ENCODE measurements around the gene KRTAP5-7. TPM values are rescaled to one million over a fixed set of nuclear protein-coding genes. Genes with fewer than 3 reads are reported as not detected.

Gene KRTAP5-7
- total RNA-seq, 1 experiment from 2014 or later, result not detected

DNA sequence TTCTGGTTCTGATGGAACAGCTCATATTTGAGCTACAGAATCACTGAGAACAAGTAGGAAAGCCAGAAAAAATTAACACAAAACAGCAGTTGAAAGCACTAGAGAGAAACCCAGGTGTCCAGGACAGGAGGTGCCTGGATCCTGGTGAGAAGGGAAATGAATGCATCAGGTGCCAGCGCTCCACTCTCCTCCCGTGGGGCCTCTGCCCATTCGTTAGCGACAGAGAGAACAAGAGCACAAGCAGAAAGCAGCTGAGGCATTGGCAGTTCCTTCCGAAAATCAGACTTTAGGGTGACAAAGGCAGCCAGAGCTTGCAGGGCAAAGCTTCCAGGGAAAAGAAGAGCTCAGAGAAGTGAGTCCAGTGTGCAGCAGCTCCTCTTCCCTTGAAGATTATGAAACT lies 20.0 kb upstream of the KRTAP5-7 start:
- H3K9ac ChIP-seq (ENCODE audit: low read length), result no peak overlapping the region
- H3K27ac ChIP-seq (ENCODE audit: low read depth, low read length), result no peak overlapping the region
- RAD21 ChIA-PET (ENCODE audit: low non-redundant PET in 1 of 2, low total read pairs in 2 of 2, uncharacterized antibody in 2 of 2, unreplicated experiment in 2 of 2), result no interaction called here
- H3K9me3 ChIP-seq (ENCODE audit: control insufficient read depth in 1 of 2, insufficient read depth in 1 of 2, low read depth in 1 of 2, low read length in 2 of 2), result no peaks in the 10 kb centered on the region
- H3K4me3 ChIP-seq (replicated peaks in 1 of 2; ENCODE audit: low read depth in 1 of 2, low read length in 2 of 2), result no peak overlapping the region
- peaks cover 0 to 2% of the 10 kb centered on the region in 2 experiments; a peak in 1 of 4 replicates for H3K4me1 ChIP-seq (ENCODE audit: control insufficient read depth in 1 of 2, insufficient read depth in 2 of 2, low read length in 2 of 2)
- H3K9me2 ChIP-seq (ENCODE audit: insufficient read depth), result no peaks in the 10 kb centered on the region
- ATAC-seq, result no peak
- no peak overlapping the region for H3K4me2 ChIP-seq (ENCODE audit: low read length)
- CTCF ChIA-PET, result interaction anchor here (1.3 kb wide), 1 partner anchor 73 kb away, joined by 3 read pairs; no protein-coding TSS in a partner anchor
- POLR2A ChIA-PET, result no interaction called here
- H3K27me3 ChIP-seq (ENCODE audit: insufficient read depth, low read length), result no peaks in the 10 kb centered on the region
- no peaks in the 10 kb centered on the region for H3K79me2 ChIP-seq (ENCODE audit: insufficient read depth, low read length)
- DNase-seq (ENCODE audit: low read depth, low spot score), result no peak
- H3K36me3 ChIP-seq (ENCODE audit: control insufficient read depth in 1 of 2, insufficient read depth in 2 of 2, low read length in 2 of 2), result no peaks in the 10 kb centered on the region
- no peaks in the 10 kb centered on the region for H4K20me1 ChIP-seq (ENCODE audit: insufficient read depth)
- BruUV-seq (replicated peaks), result no TSS peak
- intact Hi-C loops (cut with micrococcal nuclease), result no loop called here
- H2AFZ ChIP-seq (ENCODE audit: low read depth, low read length, poor library complexity, severe bottlenecking), result no peak overlapping the region
- TF ChIP-seq TCF7L2 (IDR thresholded peaks at IDR 0.05; ENCODE audit: borderline replicate concordance, extremely low read depth, insufficient read depth, insufficient read length) (no peak), FOSL1 (IDR thresholded peaks at IDR 0.05; ENCODE audit: low read depth) (no peak), EZH2phosphoT487 (IDR thresholded peaks at IDR 0.05; ENCODE audit: borderline replicate concordance) (no peak)

GRCh38 chr11:71518506-71519471 lies 8.3 kb upstream of the KRTAP5-7 start:
- H3K27me3 ChIP-seq (ENCODE audit: insufficient read depth, low read length), result no peaks in the 10 kb centered on the region
- ATAC-seq, result no peak
- ChIA-PET POLR2A (no interaction called here), RAD21 (ENCODE audit: low non-redundant PET in 1 of 2, low total read pairs in 2 of 2, uncharacterized antibody in 2 of 2, unreplicated experiment in 2 of 2) (no interaction called here), CTCF (no interaction called here)
- BruUV-seq (replicated peaks), result no TSS peak
- no peaks in the 10 kb centered on the region for H3K79me2 ChIP-seq (ENCODE audit: insufficient read depth, low read length)
- no peak overlapping the region for H3K4me3 ChIP-seq (replicated peaks in 1 of 2; ENCODE audit: low read depth in 1 of 2, low read length in 2 of 2)
- intact Hi-C loops (cut with micrococcal nuclease), result no loop called here
- DNase-seq (ENCODE audit: low read depth, low spot score), result no peak
- H3K4me2 ChIP-seq (ENCODE audit: low read length), result no peak overlapping the region
- H3K9ac ChIP-seq (ENCODE audit: low read length), result no peak overlapping the region
- no peaks in the 10 kb centered on the region for H3K4me1 ChIP-seq (ENCODE audit: control insufficient read depth in 1 of 2, insufficient read depth in 2 of 2, low read length in 2 of 2)
- no peaks in the 10 kb centered on the region for H3K9me3 ChIP-seq (ENCODE audit: control insufficient read depth in 1 of 2, insufficient read depth in 1 of 2, low read depth in 1 of 2, low read length in 2 of 2)
- H3K36me3 ChIP-seq (ENCODE audit: control insufficient read depth in 1 of 2, insufficient read depth in 2 of 2, low read length in 2 of 2), result no peaks in the 10 kb centered on the region
- H2AFZ ChIP-seq (ENCODE audit: low read depth, low read length, poor library complexity, severe bottlenecking), result no peak overlapping the region
- no peak for TF ChIP-seq ELF1 (IDR thresholded peaks at IDR 0.05; ENCODE audit: borderline replicate concordance, low read depth)
- TF ChIP-seq TCF7L2 (IDR thresholded peaks at IDR 0.05; ENCODE audit: borderline replicate concordance, extremely low read depth, insufficient read depth, insufficient read length), result no peak
- TF ChIP-seq ZNF274 (IDR thresholded peaks at IDR 0.05; ENCODE audit: low read depth, low read length), result no peak
- TF ChIP-seq POLR2A (IDR thresholded peaks at IDR 0.05; ENCODE audit: borderline replicate concordance, extremely low read depth, insufficient read depth, insufficient read length), result no peak
- no peak for TF ChIP-seq REST (IDR thresholded peaks at IDR 0.05; ENCODE audit: low read depth)
- TF ChIP-seq RAD21 (IDR thresholded peaks at IDR 0.05; ENCODE audit: low read depth), result no peak
- TF ChIP-seq EZH2phosphoT487 (IDR thresholded peaks at IDR 0.05; ENCODE audit: borderline replicate concordance), result no peak
- TF ChIP-seq, protein P1, sequence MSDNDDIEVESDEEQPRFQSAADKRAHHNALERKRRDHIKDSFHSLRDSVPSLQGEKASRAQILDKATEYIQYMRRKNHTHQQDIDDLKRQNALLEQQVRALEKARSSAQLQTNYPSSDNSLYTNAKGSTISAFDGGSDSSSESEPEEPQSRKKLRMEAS (IDR thresholded peaks at IDR 0.05), result no peak
- TF ChIP-seq ZFX (IDR thresholded peaks at IDR 0.05), result no peak
- TF ChIP-seq SIN3A (IDR thresholded peaks at IDR 0.05; ENCODE audit: low read depth), result no peak
- TF ChIP-seq JUND (IDR thresholded peaks at IDR 0.05), result no peak
- H3K9me2 ChIP-seq (ENCODE audit: insufficient read depth), result no peaks in the 10 kb centered on the region
- no peak overlapping the region for H3K27ac ChIP-seq (ENCODE audit: low read depth, low read length)
- H4K20me1 ChIP-seq (ENCODE audit: insufficient read depth), result no peaks in the 10 kb centered on the region
